Erythroblast (primary cell): Measurements from ENCODE around the gene TH.

ENCODE experiments used
- GATA1 ChIP-seq: IDR thresholded peaks from 2 replicates; pipeline ENCODE4 v1.6.1; 2011; ENCODE audit warnings: low read depth, mild to moderate bottlenecking, control low read depth, low read length, moderate library complexity
- POLR2A ChIP-seq: IDR thresholded peaks from 2 replicates; pipeline ENCODE4 v1.6.1; 2011; ENCODE audit warnings: mild to moderate bottlenecking, low read length

- TF ChIP-seq POLR2A, result no peak
- TF ChIP-seq GATA1, result no peak
Observed at GRCh38 chr11:2127482-2128129, 44.0 kb downstream of the TH start.
